ENCODE results near the gene ALPG. TPM values are rescaled to one million over a fixed set of nuclear protein-coding genes. Genes with fewer than 3 reads are reported as not detected.
"Not testable (repeated sequence)": the region's sequence is repeated elsewhere in the genome, so short reads cannot be mapped to it uniquely, and the experiment has no call there.

ALPG gene
- total and polyA plus RNA-seq, 10 of the 15 experiments (the other 5 are each of a cell fraction or from before 2014, with no cell fraction given) = not detected

GRCh38 chr2:232377841-232378734, 28.6 kb upstream of the ALPG start:
- POLR2A ChIA-PET = no interaction called here
- in situ Hi-C loops (cut with MboI) = no loop called here

GRCh38 chr2:232378735-232379151, 27.9 kb upstream of the ALPG start, which contains the start of gene ALPP:
ALPP (plus strand) TSS chr2:232378751; CDS start chr2:232378803, 52 bp downstream.
- ATAC-seq; intact Hi-C loops (cut with micrococcal nuclease; ENCODE audit: unreplicated experiment); in situ Hi-C loops (cut with MboI): not testable (repeated sequence)

More at GRCh38 chr2:232377841-232378734, 28.6 kb upstream of the ALPG start:
- ChIA-PET CTCF (no interaction called here), SMC1A (ENCODE audit: uncharacterized antibody, unreplicated experiment) (no interaction called here), RAD21 (ENCODE audit: unreplicated experiment) (no interaction called here)
- no peak overlapping the region for H3K27ac ChIP-seq (ENCODE audit: control insufficient read depth, insufficient read depth)
- H2AFZ ChIP-seq (ENCODE audit: control insufficient read depth, low read depth, low read length) = no peak overlapping the region
- no peak overlapping the region for H3K4me3 ChIP-seq
- H4K20me1 ChIP-seq (ENCODE audit: control insufficient read depth, insufficient read depth) = no peaks in the 10 kb centered on the region
- DNase-seq (ENCODE audit: low read depth, low spot score) (no peak), ATAC-seq (no peak), FAIRE-seq (no peak)
- TF ChIP-seq ZBED1 (IDR thresholded peaks at IDR 0.05; ENCODE audit: borderline replicate concordance) (no peak), BRCA1 (IDR thresholded peaks at IDR 0.05; ENCODE audit: low read depth, low read length) (no peak), TCF7 (IDR thresholded peaks at IDR 0.05; ENCODE audit: borderline replicate concordance) (no peak), ZNF592 (IDR thresholded peaks at IDR 0.05) (no peak), ZNF622 (IDR thresholded peaks at IDR 0.05) (no peak)
- H3K9me3 ChIP-seq (replicated peaks; ENCODE audit: control insufficient read depth, insufficient read depth, low read length) = no peaks in the 10 kb centered on the region
- intact Hi-C loops (cut with micrococcal nuclease; ENCODE audit: unreplicated experiment) = no loop called here
- H3K4me1 ChIP-seq (ENCODE audit: control insufficient read depth, insufficient read depth, low read length) = no peaks in the 10 kb centered on the region
- WGBS (ENCODE audit: insufficient coverage, insufficient replicate concordance, low lambda C conversion rate, missing lambda C conversion rate) = 11% methylated on average over 10 of the region's 17 CpGs
- no TSS peak for BruUV-seq (replicated peaks)
- no peaks in the 10 kb centered on the region for H3K79me2 ChIP-seq (ENCODE audit: control insufficient read depth, insufficient read depth, low read length)
- no peaks in the 10 kb centered on the region for H3K36me3 ChIP-seq (ENCODE audit: control insufficient read depth in 2 of 2, insufficient read depth in 2 of 2, low read length in 1 of 2)
- H3K27me3 ChIP-seq (replicated peaks in 1 of 2; ENCODE audit: control insufficient read depth in 2 of 2, insufficient read depth in 2 of 2, low read length in 1 of 2) = no peaks in the 10 kb centered on the region
- no peak overlapping the region for H3K9ac ChIP-seq (ENCODE audit: control insufficient read depth, insufficient read depth, low read length)
- no peak overlapping the region for H3K4me2 ChIP-seq (ENCODE audit: control insufficient read depth, insufficient read depth)

More at GRCh38 chr2:232378735-232379151, 27.9 kb upstream of the ALPG start, which contains the start of gene ALPP:
- H3K4me2 ChIP-seq (ENCODE audit: control insufficient read depth, insufficient read depth); H3K27ac ChIP-seq (ENCODE audit: control insufficient read depth, insufficient read depth); H3K4me1 ChIP-seq (ENCODE audit: control insufficient read depth, insufficient read depth, low read length); SMC1A ChIA-PET (ENCODE audit: uncharacterized antibody, unreplicated experiment); POLR2A ChIA-PET; H3K9ac ChIP-seq (ENCODE audit: control insufficient read depth, insufficient read depth, low read length); H3K27me3 ChIP-seq (replicated peaks in 1 of 2; ENCODE audit: control insufficient read depth in 2 of 2, insufficient read depth in 2 of 2, low read length in 1 of 2); DNase-seq (ENCODE audit: low read depth, low spot score); FAIRE-seq; H3K4me3 ChIP-seq; BruUV-seq (replicated peaks); H4K20me1 ChIP-seq (ENCODE audit: control insufficient read depth, insufficient read depth); H3K79me2 ChIP-seq (ENCODE audit: control insufficient read depth, insufficient read depth, low read length); H3K9me3 ChIP-seq (replicated peaks; ENCODE audit: control insufficient read depth, insufficient read depth, low read length); RAD21 ChIA-PET (ENCODE audit: unreplicated experiment); H3K36me3 ChIP-seq (ENCODE audit: control insufficient read depth in 2 of 2, insufficient read depth in 2 of 2, low read length in 1 of 2); CTCF ChIA-PET; H2AFZ ChIP-seq (ENCODE audit: control insufficient read depth, low read depth, low read length): not testable (repeated sequence)
- 49% methylated on average over 10 of the region's 12 CpGs for WGBS (ENCODE audit: insufficient coverage, insufficient replicate concordance, low lambda C conversion rate, missing lambda C conversion rate)

Measured in GM12878 (cell line).